ENCODE results near the gene SPATA13. TPM values are rescaled to one million over a fixed set of nuclear protein-coding genes. Genes with fewer than 3 reads are reported as not detected.

The SPATA13 gene
- total RNA-seq, 4 donors from 2014 or later, result 8.1 to 17.0 (median 10.7) TPM

- TF ChIP-seq CTCF (IDR thresholded peaks at IDR 0.05; ENCODE audit: low read depth), result no peak
Measured at GRCh38 chr13:24257497-24257896, 97.0 kb downstream of the SPATA13 start.

GRCh38 chr13:24261566-24261965 is 101.0 kb downstream of the SPATA13 start:
- TF ChIP-seq CTCF (IDR thresholded peaks at IDR 0.05; ENCODE audit: low read depth), result no peak

GRCh38 chr13:24263632-24264031 is 103.1 kb downstream of the SPATA13 start:
- TF ChIP-seq CTCF (IDR thresholded peaks at IDR 0.05; ENCODE audit: low read depth), result no peak

DNA sequence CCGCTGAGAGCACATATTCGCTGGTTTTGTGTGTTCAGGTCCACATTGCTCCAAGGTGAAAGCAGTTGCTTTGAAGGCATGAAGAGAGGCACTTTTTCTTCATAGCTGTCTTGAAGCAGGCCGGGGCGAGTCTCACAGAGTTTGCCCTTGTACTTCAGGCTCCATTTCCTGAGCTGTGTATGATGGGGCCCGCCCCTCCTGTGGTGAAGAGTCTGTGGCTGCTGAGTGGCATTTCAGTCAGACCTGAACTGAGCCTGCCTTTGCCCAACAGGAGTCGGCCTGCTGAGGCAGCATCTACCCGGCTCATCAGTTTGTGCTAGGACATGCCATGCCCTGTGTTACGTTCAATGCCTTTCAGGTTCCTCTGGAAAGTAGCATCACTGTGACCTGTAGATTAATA is 104.5 kb downstream of the SPATA13 start:
- TF ChIP-seq CTCF (IDR thresholded peaks at IDR 0.05; ENCODE audit: low read depth), result no peak

- TF ChIP-seq CTCF (IDR thresholded peaks at IDR 0.05; ENCODE audit: low read depth), result no peak
Measured at GRCh38 chr13:24265453-24265852, 104.9 kb downstream of the SPATA13 start.

GRCh38 chr13:24267274-24267673 is 106.8 kb downstream of the SPATA13 start:
- no peak for TF ChIP-seq CTCF (IDR thresholded peaks at IDR 0.05; ENCODE audit: low read depth)

- no peak for TF ChIP-seq CTCF (IDR thresholded peaks at IDR 0.05; ENCODE audit: low read depth)
Measured at GRCh38 chr13:24267801-24268200, 107.3 kb downstream of the SPATA13 start.
